ENCODE measurements around the gene UCP2.
"Not testable (repeated sequence)": the region's sequence is repeated elsewhere in the genome, so short reads cannot be mapped to it uniquely, and the experiment has no call there.

Gene UCP2

GRCh38 chr11:73990730-73991129 is 8.1 kb upstream of the UCP2 start:
- no peak overlapping the region for H3K4me3 ChIP-seq (ENCODE audit: low read length)
- DNase-seq (ENCODE audit: low read depth) = no peak
- TF ChIP-seq CTCF (conservative IDR thresholded peaks at IDR 0.05; ENCODE audit: low read length) = no peak

DNA sequence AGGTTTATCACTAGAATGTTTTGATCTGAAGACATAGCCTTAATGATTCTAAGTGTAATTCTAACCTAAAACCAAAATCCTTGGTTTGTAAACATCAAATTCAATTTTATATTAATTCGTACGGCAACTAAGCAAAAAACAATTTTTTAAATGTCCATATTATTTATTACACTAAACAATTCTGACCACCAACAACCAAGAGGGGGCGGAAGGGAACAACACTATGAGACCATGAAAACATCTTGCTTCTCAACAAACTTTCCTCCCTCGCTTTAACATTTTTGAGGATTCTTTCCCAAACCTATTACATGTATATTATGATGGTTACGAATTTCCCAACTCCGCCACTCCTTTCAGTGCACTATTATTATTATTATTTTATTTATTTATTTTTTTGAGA is 6.5 kb upstream of the UCP2 start:
- no peak overlapping the region for H3K4me3 ChIP-seq (ENCODE audit: low read length)
- TF ChIP-seq CTCF (conservative IDR thresholded peaks at IDR 0.05; ENCODE audit: low read length) = no peak

GRCh38 chr11:73988227-73988626 is 5.6 kb upstream of the UCP2 start:
- DNase-seq (ENCODE audit: low read depth) = no peak
- TF ChIP-seq CTCF (conservative IDR thresholded peaks at IDR 0.05; ENCODE audit: low read length) = no peak

More for the DNA sequence above, 6.5 kb upstream of the UCP2 start:
- DNase-seq (ENCODE audit: low read depth) = no peak

DNA sequence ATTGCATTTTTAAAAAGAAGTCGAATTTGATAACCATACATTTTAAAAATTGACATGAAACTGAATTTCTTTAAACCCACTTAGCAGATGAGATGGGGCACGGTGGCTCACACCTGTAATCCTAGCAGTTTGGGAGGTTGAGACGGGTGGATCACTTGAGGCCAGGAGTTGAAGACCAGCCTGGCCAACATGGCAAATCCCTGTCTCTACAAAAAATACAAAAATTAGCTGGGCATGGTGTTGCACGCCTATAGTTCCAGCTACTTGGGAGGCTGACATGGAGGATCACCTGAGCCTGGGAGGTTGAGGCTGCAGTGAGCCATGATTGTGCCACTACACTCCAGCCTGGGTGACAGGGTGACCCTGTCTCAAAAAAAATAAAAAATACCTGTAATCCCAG is 3.0 kb upstream of the UCP2 start:
- not testable (repeated sequence) for DNase-seq (ENCODE audit: low read depth); H3K4me3 ChIP-seq (ENCODE audit: low read length)

More at GRCh38 chr11:73988227-73988626, 5.6 kb upstream of the UCP2 start:
- H3K4me3 ChIP-seq (ENCODE audit: low read length) = no peak overlapping the region

DNA sequence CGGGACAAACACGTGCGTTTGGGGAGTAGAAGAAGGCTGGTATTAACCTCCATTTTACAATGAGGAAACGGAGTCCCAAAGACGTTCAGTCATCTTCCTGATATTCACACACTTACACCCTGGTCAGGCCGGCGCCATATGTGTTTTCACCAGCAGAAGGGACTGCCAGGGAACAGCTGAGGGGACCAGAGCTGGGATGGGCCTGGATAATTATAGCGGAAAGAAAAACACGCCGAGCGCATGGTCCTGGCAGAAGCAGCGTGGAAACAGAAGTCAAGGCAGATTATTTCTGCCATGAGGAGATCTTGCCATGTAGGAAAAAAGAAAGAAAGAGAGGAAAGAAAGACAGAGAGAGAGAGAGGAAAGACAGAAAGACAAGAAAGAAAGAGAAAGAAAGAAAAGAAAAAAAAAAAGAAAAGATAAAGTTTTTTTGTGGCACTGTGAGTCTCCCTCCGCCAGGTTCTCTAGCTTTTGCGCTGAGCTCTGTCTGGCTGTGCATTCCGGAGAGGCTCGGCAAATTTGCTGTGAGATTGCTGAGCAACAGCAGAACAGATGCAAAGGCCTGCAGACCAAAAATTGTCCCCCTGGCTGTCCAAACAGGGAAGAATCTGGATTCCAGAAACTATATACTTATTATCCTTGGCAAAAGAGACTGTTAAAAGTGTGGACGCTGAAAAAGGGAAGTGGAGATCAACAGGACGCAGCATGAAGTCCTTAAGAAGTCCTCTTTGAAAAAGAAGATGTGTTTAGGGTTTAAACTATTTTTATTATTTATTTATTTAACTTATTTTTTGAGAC is 1.3 kb upstream of the UCP2 start:
- no peak for TF ChIP-seq CTCF (conservative IDR thresholded peaks at IDR 0.05; ENCODE audit: low read length)
- H3K4me3 ChIP-seq (ENCODE audit: low read length) = peak overlapping the region; percentile 83
- no peak for DNase-seq (ENCODE audit: low read depth)

- DNase-seq (ENCODE audit: low read depth) = peak; percentile 77
- TF ChIP-seq CTCF (conservative IDR thresholded peaks at IDR 0.05; ENCODE audit: low read length) = no peak
Measured at GRCh38 chr11:73982990-73983740, 522 bp upstream of the UCP2 start.

DNA sequence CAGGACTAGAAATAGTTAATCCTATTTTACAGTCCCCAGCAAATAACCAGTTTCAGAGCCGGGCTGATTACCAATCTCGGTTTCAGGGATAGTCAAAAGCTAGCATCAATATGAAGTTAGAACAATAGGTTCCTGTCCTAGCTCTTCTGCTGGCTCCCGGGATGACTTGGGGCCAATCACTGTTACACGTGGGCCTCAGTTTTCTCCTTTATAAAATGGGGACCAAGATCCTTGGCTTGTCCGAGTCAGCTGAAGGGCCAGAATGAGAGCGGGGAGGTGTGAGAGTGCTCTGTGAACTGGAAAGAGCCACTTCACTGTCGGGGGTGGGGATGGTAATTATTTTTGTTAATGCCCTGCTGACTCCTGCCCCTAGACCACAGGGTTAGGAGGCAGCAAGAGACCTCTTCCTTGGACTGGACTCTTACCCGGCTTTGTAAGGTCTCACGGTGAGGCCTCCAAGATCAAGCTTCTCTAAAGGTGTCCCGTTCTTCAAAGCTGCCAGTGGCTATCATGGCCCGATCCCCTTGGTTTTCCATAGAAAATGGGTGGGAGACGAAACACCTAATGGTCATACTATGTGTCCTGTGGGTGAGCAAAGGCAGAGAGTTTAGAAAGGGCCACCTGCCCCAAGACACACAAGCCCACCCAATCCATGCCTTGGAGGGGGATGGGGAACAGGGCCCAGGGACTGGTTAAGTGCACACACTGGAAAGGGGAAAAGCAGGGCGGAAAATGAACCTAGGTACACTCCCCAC is 1.4 kb downstream of the UCP2 start:
- no peak overlapping the region for H3K4me3 ChIP-seq (ENCODE audit: low read length)
- no peak for DNase-seq (ENCODE audit: low read depth)
- TF ChIP-seq CTCF (conservative IDR thresholded peaks at IDR 0.05; ENCODE audit: low read length) = no peak

More at GRCh38 chr11:73982990-73983740, 522 bp upstream of the UCP2 start:
- peak overlapping the region; percentile 83 for H3K4me3 ChIP-seq (ENCODE audit: low read length)

Measured in AG10803 (cell line).